Osteocyte (in vitro differentiated cells): ENCODE data around the gene TGFB2. TPM values are rescaled to one million over a fixed set of nuclear protein-coding genes. Genes with fewer than 3 reads are reported as not detected.
A peak's percentile ranks its signal among the peaks of the same experiment; 100 is the strongest.

Experiments used
- DNase-seq: peaks from one replicate; pipeline ENCODE4 v3.0.0; 2021; ENCODE audit warnings: mixed read lengths; ENCODE audit not compliant: unreplicated experiment; ENCODE audit errors: extremely low spot score
- H3K27ac Mint-ChIP-seq: one replicate; pipeline ENCODE4 v1.8.0; 2021; ENCODE audit warnings: mild to moderate bottlenecking, mixed read lengths; ENCODE audit not compliant: unreplicated experiment
- H3K27me3 Mint-ChIP-seq: one replicate; pipeline ENCODE4 v1.8.0; 2021; ENCODE audit warnings: mixed read lengths; ENCODE audit not compliant: unreplicated experiment
- H3K36me3 Mint-ChIP-seq: one replicate; pipeline ENCODE4 v1.8.0; 2021; ENCODE audit warnings: mixed read lengths; ENCODE audit not compliant: unreplicated experiment
- H3K4me1 Mint-ChIP-seq: one replicate; pipeline ENCODE4 v1.8.0; 2021; ENCODE audit warnings: mixed read lengths; ENCODE audit not compliant: unreplicated experiment
- H3K4me3 Mint-ChIP-seq: one replicate; pipeline ENCODE4 v1.8.0; 2021; ENCODE audit warnings: mild to moderate bottlenecking, moderate library complexity, mixed read lengths; ENCODE audit not compliant: unreplicated experiment
- H3K9me3 Mint-ChIP-seq: one replicate; pipeline ENCODE4 v1.8.0; 2021; ENCODE audit warnings: mixed read lengths; ENCODE audit not compliant: unreplicated experiment
- total RNA-seq: library from RNA; stranded (reverse); gene quantifications from 2 replicates; pipeline ENCODE4 v1.2.1, GENCODE V29; 2021
- TF ChIP-seq, protein P1 (sequence below): fragments of 200-600 bp; sonication (generic); IDR thresholded peaks from 2 replicates; pipeline ENCODE4 v1.5.0; 2021; ENCODE audit warnings: antibody characterized with exemption, mild to moderate bottlenecking, moderate library complexity

TGFB2 gene
- total RNA-seq, 1 donor from 2014 or later, result 184 TPM

DNA sequence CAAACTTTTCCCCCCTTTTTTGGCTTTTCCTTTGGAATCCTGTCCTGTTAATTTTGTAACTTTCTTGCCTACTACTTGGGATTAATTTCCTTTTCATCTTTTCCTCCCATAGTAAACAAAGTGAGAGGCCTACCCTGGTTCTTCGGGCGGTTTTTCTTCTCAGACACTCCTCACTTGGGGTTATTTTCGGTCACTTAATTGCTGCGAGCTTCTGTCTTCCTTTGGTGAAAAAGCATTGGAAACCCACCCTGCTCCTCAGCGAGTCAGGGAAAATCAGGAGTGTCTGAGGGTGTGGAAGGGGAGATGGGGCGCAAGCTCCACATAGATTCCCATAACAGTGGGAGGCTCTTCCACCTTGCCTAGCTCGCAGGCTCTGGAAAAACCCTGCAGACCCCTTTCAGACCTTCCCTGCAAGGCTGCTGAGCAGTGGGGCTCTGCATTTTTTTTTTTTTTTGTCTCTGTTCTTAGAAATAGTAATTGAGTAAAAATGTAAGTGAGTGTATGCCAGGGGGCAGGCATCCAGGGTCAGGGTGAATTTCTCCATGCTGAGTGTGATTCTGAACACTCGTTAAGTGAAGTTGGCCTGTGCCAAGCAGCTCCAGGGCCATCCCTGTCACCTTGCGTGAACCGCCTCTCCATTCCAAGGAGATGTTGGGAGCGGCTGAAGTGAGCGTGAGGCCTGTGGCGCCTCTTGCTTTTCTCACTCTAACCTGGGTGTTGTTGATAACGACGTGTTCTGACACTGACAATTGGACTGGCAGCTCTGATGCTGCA, 20.3 kb downstream of the TGFB2 start:
- Mint-ChIP-seq H3K27ac (peak overlapping the region; percentile 86), H3K27me3 (no peaks in the 10 kb centered on the region), H3K4me3 (no peak overlapping the region), H3K4me1 (peaks cover 80% of the 10 kb centered on the region), H3K36me3 (peaks cover 36% of the 10 kb centered on the region), H3K9me3 (no peaks in the 10 kb centered on the region)
- TF ChIP-seq, protein P1, sequence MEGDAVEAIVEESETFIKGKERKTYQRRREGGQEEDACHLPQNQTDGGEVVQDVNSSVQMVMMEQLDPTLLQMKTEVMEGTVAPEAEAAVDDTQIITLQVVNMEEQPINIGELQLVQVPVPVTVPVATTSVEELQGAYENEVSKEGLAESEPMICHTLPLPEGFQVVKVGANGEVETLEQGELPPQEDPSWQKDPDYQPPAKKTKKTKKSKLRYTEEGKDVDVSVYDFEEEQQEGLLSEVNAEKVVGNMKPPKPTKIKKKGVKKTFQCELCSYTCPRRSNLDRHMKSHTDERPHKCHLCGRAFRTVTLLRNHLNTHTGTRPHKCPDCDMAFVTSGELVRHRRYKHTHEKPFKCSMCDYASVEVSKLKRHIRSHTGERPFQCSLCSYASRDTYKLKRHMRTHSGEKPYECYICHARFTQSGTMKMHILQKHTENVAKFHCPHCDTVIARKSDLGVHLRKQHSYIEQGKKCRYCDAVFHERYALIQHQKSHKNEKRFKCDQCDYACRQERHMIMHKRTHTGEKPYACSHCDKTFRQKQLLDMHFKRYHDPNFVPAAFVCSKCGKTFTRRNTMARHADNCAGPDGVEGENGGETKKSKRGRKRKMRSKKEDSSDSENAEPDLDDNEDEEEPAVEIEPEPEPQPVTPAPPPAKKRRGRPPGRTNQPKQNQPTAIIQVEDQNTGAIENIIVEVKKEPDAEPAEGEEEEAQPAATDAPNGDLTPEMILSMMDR, result no peak
- DNase-seq, result no peak

DNA sequence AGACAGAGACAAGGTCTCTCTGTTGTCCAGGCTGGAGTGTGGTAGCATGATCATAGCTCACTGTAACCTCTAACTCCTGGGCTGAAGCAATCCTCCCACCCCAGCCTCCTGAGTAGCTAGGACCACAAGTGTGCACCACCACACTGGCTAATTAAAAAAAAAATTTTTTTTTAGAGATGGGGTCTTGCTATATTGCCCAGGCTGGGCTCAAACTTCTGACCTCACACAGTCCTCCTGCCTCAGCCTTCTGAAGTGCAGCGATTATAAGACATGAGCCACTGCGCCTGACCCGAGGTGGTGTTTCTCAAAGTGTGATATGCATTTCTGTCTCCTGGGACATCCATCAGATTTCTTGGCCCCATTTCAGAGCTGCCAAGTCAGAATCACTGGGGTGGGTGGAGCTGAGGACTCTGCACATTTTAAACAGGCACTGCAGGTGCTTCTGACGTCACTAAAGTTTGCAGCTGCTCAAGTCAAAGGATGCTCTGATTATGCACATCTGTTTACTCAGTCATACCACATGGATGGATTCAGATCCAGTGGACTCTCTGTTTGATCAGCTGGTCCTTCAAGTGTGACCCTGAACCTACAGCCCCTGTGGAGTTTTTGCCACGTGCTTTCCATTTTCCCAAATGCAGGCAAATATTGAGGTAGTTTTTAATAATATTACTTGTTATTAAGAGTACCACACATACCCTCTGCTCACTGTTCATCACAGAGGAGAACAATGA, 21.4 kb downstream of the TGFB2 start:
- TF ChIP-seq, protein P1, result no peak
- no peaks in the 10 kb centered on the region for H3K27me3 Mint-ChIP-seq
- H3K36me3 Mint-ChIP-seq, result peaks cover 35% of the 10 kb centered on the region
- H3K9me3 Mint-ChIP-seq, result no peaks in the 10 kb centered on the region
- H3K4me1 Mint-ChIP-seq, result peaks cover 80% of the 10 kb centered on the region
- DNase-seq, result no peak
- peak overlapping the region; percentile 86 for H3K27ac Mint-ChIP-seq
- no peak overlapping the region for H3K4me3 Mint-ChIP-seq

DNA sequence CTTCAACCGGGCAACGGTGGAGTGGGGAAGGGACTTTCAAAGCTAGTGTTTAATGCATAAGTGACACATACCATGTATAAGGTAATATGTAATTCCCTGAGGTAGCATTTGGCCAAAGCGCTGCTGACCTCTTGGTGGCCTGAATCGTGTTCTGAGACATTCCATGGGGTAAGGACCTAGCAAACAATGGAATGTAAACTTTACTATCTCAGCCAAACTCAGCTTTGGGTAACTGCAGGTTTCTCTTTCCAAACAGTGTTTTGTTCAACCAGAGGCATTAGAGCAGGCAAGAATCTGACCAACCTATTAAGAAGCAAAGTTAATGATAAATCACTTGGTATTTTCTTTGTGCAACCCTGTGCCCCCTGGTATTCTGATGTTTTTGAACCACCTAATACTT, 22.0 kb downstream of the TGFB2 start:
- H3K9me3 Mint-ChIP-seq, result no peaks in the 10 kb centered on the region
- H3K27ac Mint-ChIP-seq, result peak overlapping the region; percentile 9
- peaks cover 29% of the 10 kb centered on the region for H3K36me3 Mint-ChIP-seq
- no peaks in the 10 kb centered on the region for H3K27me3 Mint-ChIP-seq
- DNase-seq, result no peak
- TF ChIP-seq, protein P1, result no peak
- no peak overlapping the region for H3K4me3 Mint-ChIP-seq
- peaks cover 80% of the 10 kb centered on the region for H3K4me1 Mint-ChIP-seq

DNA sequence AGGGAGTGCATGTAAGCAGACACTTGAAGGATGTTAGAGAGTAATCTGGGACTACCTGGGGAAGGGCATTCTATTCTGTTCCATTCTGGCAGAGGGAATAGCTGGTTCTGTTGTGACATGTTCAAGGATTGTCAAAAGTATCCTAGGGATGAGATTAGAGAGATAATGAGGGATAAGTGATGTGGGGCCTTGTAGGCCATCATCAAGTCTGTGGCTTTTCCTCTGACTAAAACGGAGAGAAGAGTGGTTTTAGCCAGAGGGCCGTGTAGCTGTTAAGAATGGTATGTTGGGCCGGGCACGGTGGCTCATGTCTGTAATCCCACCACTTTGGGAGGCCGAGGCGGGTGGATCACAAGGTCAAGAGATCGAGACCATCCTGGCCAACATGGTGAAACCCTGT, 23.6 kb downstream of the TGFB2 start:
- no peak for DNase-seq
- H3K27ac Mint-ChIP-seq, result peak overlapping the region; percentile 31
- H3K4me3 Mint-ChIP-seq, result no peak overlapping the region
- TF ChIP-seq, protein P1, result no peak
- H3K27me3 Mint-ChIP-seq, result no peaks in the 10 kb centered on the region
- H3K4me1 Mint-ChIP-seq, result peaks cover 80% of the 10 kb centered on the region
- peaks cover 29% of the 10 kb centered on the region for H3K36me3 Mint-ChIP-seq
- no peaks in the 10 kb centered on the region for H3K9me3 Mint-ChIP-seq
